Activated CD4-positive, alpha-beta T cell treated with anti-CD3 and anti-CD28 coated beads for 1 hour (primary cell): ENCODE data around the gene ARHGAP8.

ENCODE experiments used
- DNase-seq: peaks from one replicate; pipeline ENCODE4 v3.0.0-alpha.2; 2020

The ARHGAP8 gene

GRCh38 chr22:44807915-44808690 lies 55.7 kb downstream of the ARHGAP8 start:
- DNase-seq = no peak

GRCh38 chr22:44809456-44809855 lies 57.1 kb downstream of the ARHGAP8 start:
- no peak for DNase-seq

- no peak for DNase-seq
Observed at GRCh38 chr22:44811141-44811540, 58.8 kb downstream of the ARHGAP8 start.

GRCh38 chr22:44813416-44813815 lies 61.0 kb downstream of the ARHGAP8 start:
- DNase-seq = no peak

- no peak for DNase-seq
Observed at GRCh38 chr22:44814266-44815098, 62.1 kb downstream of the ARHGAP8 start.

GRCh38 chr22:44815099-44816070 lies 63.0 kb downstream of the ARHGAP8 start:
- no peak for DNase-seq

GRCh38 chr22:44816141-44816540 lies 63.8 kb downstream of the ARHGAP8 start:
- DNase-seq = no peak

- DNase-seq = no peak
Observed at GRCh38 chr22:44818727-44819126, 66.4 kb downstream of the ARHGAP8 start.

GRCh38 chr22:44819966-44820631 lies 67.7 kb downstream of the ARHGAP8 start:
- DNase-seq = no peak

- DNase-seq = no peak
Observed at GRCh38 chr22:44821741-44822475, 69.5 kb downstream of the ARHGAP8 start.

GRCh38 chr22:44822534-44822933 lies 70.2 kb downstream of the ARHGAP8 start:
- no peak for DNase-seq

- DNase-seq = no peak
Observed at GRCh38 chr22:44823396-44823795, 71.0 kb downstream of the ARHGAP8 start.

- no peak for DNase-seq
Observed at GRCh38 chr22:44823806-44824205, 71.4 kb downstream of the ARHGAP8 start.

- DNase-seq = no peak
Observed at GRCh38 chr22:44824271-44824670, 71.9 kb downstream of the ARHGAP8 start.

- no peak for DNase-seq
Observed at GRCh38 chr22:44825310-44826150, 73.2 kb downstream of the ARHGAP8 start.

- DNase-seq = no peak
Observed at GRCh38 chr22:44827666-44828190, 75.4 kb downstream of the ARHGAP8 start.

GRCh38 chr22:44828193-44828592 lies 75.8 kb downstream of the ARHGAP8 start:
- DNase-seq = no peak

GRCh38 chr22:44831885-44832284 lies 79.5 kb downstream of the ARHGAP8 start:
- no peak for DNase-seq

GRCh38 chr22:44834065-44834464 lies 81.7 kb downstream of the ARHGAP8 start:
- DNase-seq = no peak

- DNase-seq = no peak
Observed at GRCh38 chr22:44837481-44837880, 85.1 kb downstream of the ARHGAP8 start.
